PFSK-1 (cell line): ENCODE results near the gene NAGS.

Experiments
- FOXP2 ChIP-seq: optimal IDR thresholded peaks from 2 replicates; pipeline ENCODE3; 2011; ENCODE audit warnings: borderline replicate concordance, control low read depth, inconsistent platforms; ENCODE audit not compliant: insufficient read depth; ENCODE audit errors: extremely low read length, extremely low read depth
- POLR2AphosphoS5 ChIP-seq: IDR thresholded peaks from 2 replicates; pipeline ENCODE4 v1.6.1; 2012; ENCODE audit warnings: low read depth, mild to moderate bottlenecking, control low read depth, low read length, moderate library complexity
- SIN3A ChIP-seq: IDR thresholded peaks from 2 replicates; pipeline ENCODE4 v1.6.1; 2012; ENCODE audit warnings: mild to moderate bottlenecking, low read length, moderate library complexity, borderline replicate concordance; ENCODE audit not compliant: insufficient read depth
- TAF1 ChIP-seq: IDR thresholded peaks from 2 replicates; pipeline ENCODE4 v1.6.1; 2012; ENCODE audit warnings: low read length, control low read depth, borderline replicate concordance; ENCODE audit not compliant: insufficient read depth
- TF ChIP-seq, protein P1 (sequence below), 2 experiments: IDR thresholded peaks; 2 replicates each; pipeline versions ENCODE4 v1.6.1 to v1.8.0; 2011 to 2012; ENCODE audit warnings: low read depth in 2 of 2, low read length in 2 of 2, control low read depth in 1 of 2, inconsistent platforms in 1 of 2, mild to moderate bottlenecking in 1 of 2, moderate library complexity in 1 of 2; ENCODE audit not compliant: insufficient read depth in 1 of 2

NAGS gene

GRCh38 chr17:44030482-44030881 is 26.1 kb downstream of the NAGS start:
- no peak for TF ChIP-seq TAF1
- TF ChIP-seq, protein P1, sequence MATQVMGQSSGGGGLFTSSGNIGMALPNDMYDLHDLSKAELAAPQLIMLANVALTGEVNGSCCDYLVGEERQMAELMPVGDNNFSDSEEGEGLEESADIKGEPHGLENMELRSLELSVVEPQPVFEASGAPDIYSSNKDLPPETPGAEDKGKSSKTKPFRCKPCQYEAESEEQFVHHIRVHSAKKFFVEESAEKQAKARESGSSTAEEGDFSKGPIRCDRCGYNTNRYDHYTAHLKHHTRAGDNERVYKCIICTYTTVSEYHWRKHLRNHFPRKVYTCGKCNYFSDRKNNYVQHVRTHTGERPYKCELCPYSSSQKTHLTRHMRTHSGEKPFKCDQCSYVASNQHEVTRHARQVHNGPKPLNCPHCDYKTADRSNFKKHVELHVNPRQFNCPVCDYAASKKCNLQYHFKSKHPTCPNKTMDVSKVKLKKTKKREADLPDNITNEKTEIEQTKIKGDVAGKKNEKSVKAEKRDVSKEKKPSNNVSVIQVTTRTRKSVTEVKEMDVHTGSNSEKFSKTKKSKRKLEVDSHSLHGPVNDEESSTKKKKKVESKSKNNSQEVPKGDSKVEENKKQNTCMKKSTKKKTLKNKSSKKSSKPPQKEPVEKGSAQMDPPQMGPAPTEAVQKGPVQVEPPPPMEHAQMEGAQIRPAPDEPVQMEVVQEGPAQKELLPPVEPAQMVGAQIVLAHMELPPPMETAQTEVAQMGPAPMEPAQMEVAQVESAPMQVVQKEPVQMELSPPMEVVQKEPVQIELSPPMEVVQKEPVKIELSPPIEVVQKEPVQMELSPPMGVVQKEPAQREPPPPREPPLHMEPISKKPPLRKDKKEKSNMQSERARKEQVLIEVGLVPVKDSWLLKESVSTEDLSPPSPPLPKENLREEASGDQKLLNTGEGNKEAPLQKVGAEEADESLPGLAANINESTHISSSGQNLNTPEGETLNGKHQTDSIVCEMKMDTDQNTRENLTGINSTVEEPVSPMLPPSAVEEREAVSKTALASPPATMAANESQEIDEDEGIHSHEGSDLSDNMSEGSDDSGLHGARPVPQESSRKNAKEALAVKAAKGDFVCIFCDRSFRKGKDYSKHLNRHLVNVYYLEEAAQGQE (IDR thresholded peaks at IDR 0.05; ENCODE audit: insufficient read depth in 1 of 2, low read depth in 2 of 2, low read length in 2 of 2), result no peak
- TF ChIP-seq FOXP2, result no peak
- no peak for TF ChIP-seq POLR2AphosphoS5
- TF ChIP-seq SIN3A, result no peak

GRCh38 chr17:44033861-44034408 is 29.5 kb downstream of the NAGS start:
- TF ChIP-seq SIN3A, result no peak
- TF ChIP-seq, protein P1 (IDR thresholded peaks at IDR 0.05; ENCODE audit: insufficient read depth in 1 of 2, low read depth in 2 of 2, low read length in 2 of 2), result no peak
- TF ChIP-seq FOXP2, result no peak
- no peak for TF ChIP-seq POLR2AphosphoS5
- no peak for TF ChIP-seq TAF1

GRCh38 chr17:44037471-44037870 is 33.0 kb downstream of the NAGS start:
- TF ChIP-seq POLR2AphosphoS5 (no peak), FOXP2 (no peak), TAF1 (no peak), SIN3A (no peak)
- TF ChIP-seq, protein P1 (IDR thresholded peaks at IDR 0.05; ENCODE audit: insufficient read depth in 1 of 2, low read depth in 2 of 2, low read length in 2 of 2), result no peak

GRCh38 chr17:44038604-44039011 is 34.2 kb downstream of the NAGS start:
- TF ChIP-seq SIN3A (no peak), TAF1 (no peak), FOXP2 (no peak), POLR2AphosphoS5 (no peak)
- TF ChIP-seq, protein P1 (IDR thresholded peaks at IDR 0.05; ENCODE audit: insufficient read depth in 1 of 2, low read depth in 2 of 2, low read length in 2 of 2), result no peak
